HG03342 (cell line): ENCODE data around the gene PKLR.
"Not testable (repeated sequence)": the region's sequence is repeated elsewhere in the genome, so short reads cannot be mapped to it uniquely, and the experiment has no call there.

ENCODE experiments used
- ATAC-seq: cut with Tn5 transposase; IDR thresholded peaks from one replicate; pipeline ENCODE4 v1.9.1; 2021; ENCODE audit warnings: mild to moderate bottlenecking, moderate library complexity; ENCODE audit not compliant: unreplicated experiment

Gene PKLR

GRCh38 chr1:155260276-155260675 is 41.0 kb downstream of the PKLR start:
- ATAC-seq = no peak

GRCh38 chr1:155256058-155256852 is 45.0 kb downstream of the PKLR start:
- no peak for ATAC-seq

GRCh38 chr1:155255243-155256007 is 45.8 kb downstream of the PKLR start, which contains the start of gene ENTREP3:
TSS of gene ENTREP3 (minus strand) at chr1:155255483. CDS start at chr1:155254877, 606 bp downstream.
- peak; percentile 59 for ATAC-seq

- no peak for ATAC-seq
These were observed 46.5 kb downstream of the PKLR start for GRCh38 chr1:155254714-155255242.

GRCh38 chr1:155254228-155254713 is 47.0 kb downstream of the PKLR start:
- ATAC-seq = no peak

- no peak for ATAC-seq
These were observed 47.4 kb downstream of the PKLR start for GRCh38 chr1:155253797-155254196.

- ATAC-seq = no peak
These were observed 48.0 kb downstream of the PKLR start for GRCh38 chr1:155253208-155253607.

- no peak for ATAC-seq
These were observed 49.7 kb downstream of the PKLR start for GRCh38 chr1:155251566-155251965.

- ATAC-seq = peak; percentile 87
These were observed 50.4 kb downstream of the PKLR start for GRCh38 chr1:155250633-155251449.

GRCh38 chr1:155250246-155250632 is 51.0 kb downstream of the PKLR start:
- ATAC-seq = no peak

- ATAC-seq = no peak
These were observed 53.3 kb downstream of the PKLR start for GRCh38 chr1:155247667-155248553.

- not testable (repeated sequence) for ATAC-seq
These were observed 54.4 kb downstream of the PKLR start for GRCh38 chr1:155246796-155247195.

- no peak for ATAC-seq
These were observed 56.1 kb downstream of the PKLR start for GRCh38 chr1:155245163-155245524.

- ATAC-seq = peak; percentile 84
These were observed 56.7 kb downstream of the PKLR start for GRCh38 chr1:155244368-155245162.

- no peak for ATAC-seq
These were observed 58.4 kb downstream of the PKLR start for GRCh38 chr1:155242805-155243358.

GRCh38 chr1:155241841-155242264 is 59.4 kb downstream of the PKLR start:
- ATAC-seq = no peak

- ATAC-seq = peak; percentile 33
These were observed 60.1 kb downstream of the PKLR start for GRCh38 chr1:155241069-155241679.
